Measurements from ENCODE around the gene CWC15.
A peak's percentile ranks its signal among the peaks of the same experiment; 100 is the strongest.
"Not testable (repeated sequence)": the region's sequence is repeated elsewhere in the genome, so short reads cannot be mapped to it uniquely, and the experiment has no call there.

CWC15 gene

DNA sequence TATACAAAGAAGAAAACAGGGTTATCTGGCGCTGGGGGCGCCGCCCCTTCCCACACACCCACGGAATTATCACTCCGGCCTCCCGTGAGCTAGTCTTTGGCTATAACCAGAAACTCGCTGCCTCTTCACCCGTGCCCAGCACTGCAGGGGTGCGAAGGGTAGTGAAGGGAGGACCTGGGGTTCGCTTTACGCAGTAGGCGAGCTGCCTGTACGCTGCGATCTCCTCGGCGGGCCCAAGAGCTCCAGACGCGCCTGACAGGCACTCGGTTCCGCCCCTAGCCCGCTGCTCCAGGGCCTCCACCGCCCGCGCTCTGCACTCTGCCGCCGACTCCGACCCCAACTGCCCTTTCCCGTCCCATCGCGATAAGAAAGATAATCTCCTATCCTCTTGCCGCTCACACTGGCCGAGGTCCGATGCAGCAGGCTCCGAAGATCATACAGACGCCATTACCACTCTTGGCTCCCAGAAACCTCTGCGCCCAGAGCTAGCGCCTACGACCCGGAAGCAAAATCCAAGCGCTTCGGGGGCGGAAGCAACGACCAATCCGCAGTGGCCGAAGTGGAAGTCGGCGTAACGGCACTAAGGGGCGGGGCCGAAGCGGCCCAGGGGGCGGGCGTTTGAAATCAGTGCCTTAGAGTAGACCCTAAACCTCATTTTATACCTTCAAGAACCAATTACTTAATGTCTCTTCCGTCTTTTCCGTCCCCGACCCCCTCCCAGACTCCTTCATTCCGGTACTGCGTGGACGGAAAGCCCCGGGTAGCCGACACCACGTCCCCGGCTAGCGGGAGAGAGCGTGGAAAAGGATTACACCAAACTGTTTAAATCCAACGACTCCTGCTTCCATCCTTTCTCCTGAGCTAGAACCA lies at the start of gene CWC15, which contains the start of gene KDM4D:
CWC15 (minus strand) TSS at position 458 of the 870 bp plus-strand sequence. CDS start 1,371 bp downstream, outside the sequence.
KDM4D (plus strand) TSS at position 611 of the 870 bp plus-strand sequence. CDS start 23,664 bp downstream, outside the sequence.
- Histone ChIP-seq H3K36me3 (ENCODE audit: control insufficient read depth in 1 of 2, insufficient read depth in 2 of 2, low read length in 2 of 2) (peaks cover 30 to 35% of the 10 kb centered on the region in 2 donors), H3K27ac (ENCODE audit: low read length) (peak within 1 kb of the TSS; percentile 91), H3K4me1 (ENCODE audit: control insufficient read depth in 1 of 2, insufficient read depth in 2 of 2, low read length in 2 of 2) (peaks cover 6 to 17% of the 10 kb centered on the region in 2 donors), H3K9me3 (ENCODE audit: control insufficient read depth in 1 of 2, low read length in 2 of 2) (no peaks in the 10 kb centered on the region), H3K27me3 (ENCODE audit: low read depth, low read length) (no peaks in the 10 kb centered on the region), H3K4me3 (ENCODE audit: low read depth in 1 of 2, low read length in 2 of 2) (peak within 1 kb of the TSS; percentile 90 to 100)

DNA sequence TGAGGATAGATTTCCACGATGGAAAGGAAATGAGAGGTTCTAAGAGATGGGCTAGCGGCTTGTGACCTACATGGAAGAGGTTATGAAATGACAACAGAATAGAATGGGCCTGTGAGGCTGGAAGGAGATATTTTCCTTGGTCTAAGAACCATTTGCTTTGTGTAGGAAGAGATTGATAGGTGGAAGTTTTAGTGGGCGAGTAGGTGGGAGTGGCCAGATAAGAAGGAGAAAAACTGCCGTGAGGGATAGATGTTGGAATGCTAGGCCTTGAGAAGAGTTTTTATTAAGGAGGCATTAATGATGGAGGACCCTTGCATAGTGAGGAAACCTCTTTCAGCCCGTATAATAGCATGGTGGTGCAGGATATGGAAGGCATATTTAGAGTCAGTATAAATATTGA lies 48.1 kb upstream of the CWC15 start:
- not testable (repeated sequence) for H3K4me1 ChIP-seq (ENCODE audit: control insufficient read depth in 1 of 2, insufficient read depth in 2 of 2, low read length in 2 of 2); H3K27ac ChIP-seq (ENCODE audit: low read length); H3K27me3 ChIP-seq (ENCODE audit: low read depth, low read length); H3K4me3 ChIP-seq (ENCODE audit: low read depth in 1 of 2, low read length in 2 of 2); H3K9me3 ChIP-seq (ENCODE audit: control insufficient read depth in 1 of 2, low read length in 2 of 2); H3K36me3 ChIP-seq (ENCODE audit: control insufficient read depth in 1 of 2, insufficient read depth in 2 of 2, low read length in 2 of 2)

DNA sequence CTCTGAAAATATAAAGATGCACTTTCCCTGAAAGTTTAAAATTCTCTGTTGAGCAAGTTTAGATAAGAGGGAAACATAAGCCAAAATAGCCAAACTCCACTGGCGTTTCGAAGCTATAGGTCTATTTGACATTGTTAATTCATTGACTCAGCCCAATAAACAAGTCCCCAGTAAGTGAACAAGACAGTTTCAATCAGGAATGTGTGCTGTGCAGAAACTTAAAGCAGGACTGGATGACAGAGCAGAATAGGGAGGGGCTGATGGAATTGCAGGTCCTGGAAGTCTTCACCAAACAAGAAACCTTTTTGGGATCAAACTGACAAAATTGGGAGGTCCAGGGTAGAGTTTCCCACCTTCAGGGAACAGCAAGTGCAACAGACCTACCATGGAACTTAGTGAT lies 42.8 kb upstream of the CWC15 start:
- Histone ChIP-seq H3K4me3 (ENCODE audit: low read depth in 1 of 2, low read length in 2 of 2) (no peak overlapping the region), H3K27me3 (ENCODE audit: low read depth, low read length) (no peaks in the 10 kb centered on the region), H3K36me3 (ENCODE audit: control insufficient read depth in 1 of 2, insufficient read depth in 2 of 2, low read length in 2 of 2) (no peaks in the 10 kb centered on the region), H3K27ac (ENCODE audit: low read length) (no peak overlapping the region), H3K4me1 (ENCODE audit: control insufficient read depth in 1 of 2, insufficient read depth in 2 of 2, low read length in 2 of 2) (no peaks in the 10 kb centered on the region), H3K9me3 (ENCODE audit: control insufficient read depth in 1 of 2, low read length in 2 of 2) (no peaks in the 10 kb centered on the region)

DNA sequence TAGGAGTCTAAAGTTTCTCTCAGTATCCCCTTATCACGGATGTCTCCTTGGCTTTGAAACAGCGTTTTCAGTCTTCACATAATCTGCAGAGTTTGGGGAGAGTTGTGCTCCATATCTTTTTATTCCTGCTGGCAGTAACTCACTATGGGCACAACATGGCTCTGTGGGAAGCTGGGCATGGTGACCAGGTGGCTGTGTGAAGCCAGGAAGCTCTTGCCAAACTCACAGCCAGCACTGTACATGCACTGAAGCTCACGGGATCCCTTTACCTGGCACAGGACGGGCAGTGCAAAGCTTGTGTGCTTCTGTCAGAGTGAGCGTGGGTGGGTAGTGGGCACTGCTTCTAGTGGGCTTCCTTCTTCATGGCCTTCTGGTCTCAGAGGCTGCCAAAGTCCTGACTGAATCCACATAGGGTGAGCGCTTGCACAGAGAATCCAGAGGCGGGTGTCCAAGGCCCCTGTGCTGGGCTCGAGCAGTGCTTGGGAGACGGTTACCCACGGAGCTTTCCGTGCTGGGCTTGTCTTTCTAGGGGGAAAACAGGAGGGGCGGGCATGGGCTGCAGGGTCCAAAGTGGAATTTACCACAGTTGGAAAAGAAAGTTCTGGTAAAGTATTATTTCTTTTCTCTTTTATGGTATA lies 40.9 kb upstream of the CWC15 start:
- no peaks in the 10 kb centered on the region for H3K27me3 ChIP-seq (ENCODE audit: low read depth, low read length)
- H3K36me3 ChIP-seq (ENCODE audit: control insufficient read depth in 1 of 2, insufficient read depth in 2 of 2, low read length in 2 of 2), result no peaks in the 10 kb centered on the region
- H3K4me3 ChIP-seq (ENCODE audit: low read depth in 1 of 2, low read length in 2 of 2), result no peak overlapping the region
- no peak overlapping the region for H3K27ac ChIP-seq (ENCODE audit: low read length)
- H3K9me3 ChIP-seq (ENCODE audit: control insufficient read depth in 1 of 2, low read length in 2 of 2), result no peaks in the 10 kb centered on the region
- no peaks in the 10 kb centered on the region for H3K4me1 ChIP-seq (ENCODE audit: control insufficient read depth in 1 of 2, insufficient read depth in 2 of 2, low read length in 2 of 2)

DNA sequence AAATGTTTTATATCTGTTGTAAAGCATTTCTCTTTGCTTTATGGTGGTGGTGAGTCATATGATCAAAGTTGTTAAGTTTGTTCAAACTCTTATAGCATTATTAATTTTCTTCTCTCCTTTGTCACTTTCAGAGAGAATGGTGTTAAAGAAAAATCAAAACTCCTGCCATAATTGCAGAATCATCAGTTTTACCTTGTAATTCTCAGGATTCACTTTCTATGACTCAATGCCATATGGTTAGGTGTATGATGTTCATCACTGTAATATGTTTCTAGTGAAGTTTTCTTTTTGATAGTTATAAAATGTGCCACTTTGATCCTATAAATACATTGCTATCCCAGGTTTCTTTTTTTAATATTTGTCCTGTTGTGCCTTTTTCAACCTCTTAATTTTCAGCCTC lies 38.0 kb upstream of the CWC15 start:
- Histone ChIP-seq H3K4me3 (ENCODE audit: low read depth in 1 of 2, low read length in 2 of 2) (no peak overlapping the region), H3K27me3 (ENCODE audit: low read depth, low read length) (no peaks in the 10 kb centered on the region), H3K36me3 (ENCODE audit: control insufficient read depth in 1 of 2, insufficient read depth in 2 of 2, low read length in 2 of 2) (no peaks in the 10 kb centered on the region), H3K4me1 (ENCODE audit: control insufficient read depth in 1 of 2, insufficient read depth in 2 of 2, low read length in 2 of 2) (no peaks in the 10 kb centered on the region), H3K27ac (ENCODE audit: low read length) (no peak overlapping the region), H3K9me3 (ENCODE audit: control insufficient read depth in 1 of 2, low read length in 2 of 2) (no peaks in the 10 kb centered on the region)

DNA sequence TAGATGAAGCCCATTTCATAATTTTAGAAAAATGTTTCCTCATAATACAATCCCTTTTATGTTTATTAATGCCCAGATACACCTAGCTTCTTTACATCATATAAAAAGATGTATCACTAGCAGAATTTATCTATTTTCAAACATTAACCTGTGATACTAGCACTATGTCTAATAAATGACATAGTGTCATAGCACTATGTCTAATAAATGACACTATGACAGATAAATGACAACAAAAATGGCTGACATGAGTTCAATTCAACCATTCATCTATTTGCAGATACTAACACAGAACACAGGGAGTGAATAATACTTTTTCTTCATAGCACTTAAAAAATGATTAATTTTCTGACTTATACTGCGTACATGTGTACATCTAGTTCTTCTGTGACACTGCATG lies 32.3 kb upstream of the CWC15 start:
- Histone ChIP-seq H3K36me3 (ENCODE audit: control insufficient read depth in 1 of 2, insufficient read depth in 2 of 2, low read length in 2 of 2) (no peaks in the 10 kb centered on the region), H3K4me1 (ENCODE audit: control insufficient read depth in 1 of 2, insufficient read depth in 2 of 2, low read length in 2 of 2) (no peaks in the 10 kb centered on the region), H3K27ac (ENCODE audit: low read length) (no peak overlapping the region), H3K4me3 (ENCODE audit: low read depth in 1 of 2, low read length in 2 of 2) (no peak overlapping the region), H3K9me3 (ENCODE audit: control insufficient read depth in 1 of 2, low read length in 2 of 2) (no peaks in the 10 kb centered on the region), H3K27me3 (ENCODE audit: low read depth, low read length) (no peaks in the 10 kb centered on the region)

DNA sequence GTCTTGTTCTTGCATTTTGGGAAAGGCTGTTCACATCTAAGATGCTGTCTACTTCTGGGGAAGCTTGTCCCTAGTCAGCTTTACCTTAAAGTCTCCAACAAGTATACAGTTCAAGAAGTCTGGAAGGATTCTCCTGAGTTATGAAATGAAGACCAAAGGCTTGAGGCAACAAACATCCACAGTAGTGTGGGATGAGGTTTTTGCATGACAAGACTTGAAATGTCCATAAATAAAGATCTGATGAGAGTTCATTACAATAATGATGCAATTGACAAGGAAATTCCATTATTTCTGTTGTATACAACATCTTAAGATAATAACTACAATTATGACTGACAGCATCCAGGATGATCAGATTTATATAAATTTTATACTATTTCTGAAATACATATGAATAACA lies 30.4 kb upstream of the CWC15 start:
- Histone ChIP-seq H3K4me1 (ENCODE audit: control insufficient read depth in 1 of 2, insufficient read depth in 2 of 2, low read length in 2 of 2) (no peaks in the 10 kb centered on the region), H3K27me3 (ENCODE audit: low read depth, low read length) (no peaks in the 10 kb centered on the region), H3K4me3 (ENCODE audit: low read depth in 1 of 2, low read length in 2 of 2) (no peak overlapping the region), H3K27ac (ENCODE audit: low read length) (no peak overlapping the region), H3K9me3 (ENCODE audit: control insufficient read depth in 1 of 2, low read length in 2 of 2) (no peaks in the 10 kb centered on the region), H3K36me3 (ENCODE audit: control insufficient read depth in 1 of 2, insufficient read depth in 2 of 2, low read length in 2 of 2) (no peaks in the 10 kb centered on the region)

DNA sequence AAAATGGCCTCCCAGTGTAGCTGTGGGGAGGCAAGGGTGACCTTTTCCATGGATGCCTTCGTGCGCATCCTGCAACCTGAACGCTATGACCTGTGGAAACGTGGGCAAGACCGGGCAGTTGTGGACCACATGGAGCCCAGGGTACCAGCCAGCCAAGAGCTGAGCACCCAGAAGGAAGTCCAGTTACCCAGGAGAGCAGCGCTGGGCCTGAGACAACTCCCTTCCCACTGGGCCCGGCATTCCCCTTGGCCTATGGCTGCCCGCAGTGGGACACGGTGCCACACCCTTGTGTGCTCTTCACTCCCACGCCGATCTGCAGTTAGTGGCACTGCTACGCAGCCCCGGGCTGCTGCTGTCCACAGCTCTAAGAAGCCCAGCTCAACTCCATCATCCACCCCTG lies 24.9 kb upstream of the CWC15 start:
- peaks cover 0 to 11% of the 10 kb centered on the region in 2 donors for H3K36me3 ChIP-seq (ENCODE audit: control insufficient read depth in 1 of 2, insufficient read depth in 2 of 2, low read length in 2 of 2)

DNA sequence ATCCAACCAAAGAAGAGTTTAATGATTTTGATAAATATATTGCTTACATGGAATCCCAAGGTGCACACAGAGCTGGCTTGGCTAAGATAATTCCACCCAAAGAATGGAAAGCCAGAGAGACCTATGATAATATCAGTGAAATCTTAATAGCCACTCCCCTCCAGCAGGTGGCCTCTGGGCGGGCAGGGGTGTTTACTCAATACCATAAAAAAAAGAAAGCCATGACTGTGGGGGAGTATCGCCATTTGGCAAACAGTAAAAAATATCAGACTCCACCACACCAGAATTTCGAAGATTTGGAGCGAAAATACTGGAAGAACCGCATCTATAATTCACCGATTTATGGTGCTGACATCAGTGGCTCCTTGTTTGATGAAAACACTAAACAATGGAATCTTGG lies 24.1 kb upstream of the CWC15 start:
- H3K27me3 ChIP-seq (ENCODE audit: low read depth, low read length), result no peaks in the 10 kb centered on the region
- peaks cover 0 to 11% of the 10 kb centered on the region in 2 donors for H3K36me3 ChIP-seq (ENCODE audit: control insufficient read depth in 1 of 2, insufficient read depth in 2 of 2, low read length in 2 of 2)
- no peaks in the 10 kb centered on the region for H3K9me3 ChIP-seq (ENCODE audit: control insufficient read depth in 1 of 2, low read length in 2 of 2)
- H3K4me3 ChIP-seq (ENCODE audit: low read depth in 1 of 2, low read length in 2 of 2), result no peak overlapping the region
- H3K27ac ChIP-seq (ENCODE audit: low read length), result no peak overlapping the region
- H3K4me1 ChIP-seq (ENCODE audit: control insufficient read depth in 1 of 2, insufficient read depth in 2 of 2, low read length in 2 of 2), result no peaks in the 10 kb centered on the region

More for the DNA sequence above, 24.9 kb upstream of the CWC15 start:
- Histone ChIP-seq H3K27ac (ENCODE audit: low read length) (no peak overlapping the region), H3K4me3 (ENCODE audit: low read depth in 1 of 2, low read length in 2 of 2) (no peak overlapping the region), H3K9me3 (ENCODE audit: control insufficient read depth in 1 of 2, low read length in 2 of 2) (no peaks in the 10 kb centered on the region), H3K27me3 (ENCODE audit: low read depth, low read length) (no peaks in the 10 kb centered on the region), H3K4me1 (ENCODE audit: control insufficient read depth in 1 of 2, insufficient read depth in 2 of 2, low read length in 2 of 2) (no peaks in the 10 kb centered on the region)

DNA sequence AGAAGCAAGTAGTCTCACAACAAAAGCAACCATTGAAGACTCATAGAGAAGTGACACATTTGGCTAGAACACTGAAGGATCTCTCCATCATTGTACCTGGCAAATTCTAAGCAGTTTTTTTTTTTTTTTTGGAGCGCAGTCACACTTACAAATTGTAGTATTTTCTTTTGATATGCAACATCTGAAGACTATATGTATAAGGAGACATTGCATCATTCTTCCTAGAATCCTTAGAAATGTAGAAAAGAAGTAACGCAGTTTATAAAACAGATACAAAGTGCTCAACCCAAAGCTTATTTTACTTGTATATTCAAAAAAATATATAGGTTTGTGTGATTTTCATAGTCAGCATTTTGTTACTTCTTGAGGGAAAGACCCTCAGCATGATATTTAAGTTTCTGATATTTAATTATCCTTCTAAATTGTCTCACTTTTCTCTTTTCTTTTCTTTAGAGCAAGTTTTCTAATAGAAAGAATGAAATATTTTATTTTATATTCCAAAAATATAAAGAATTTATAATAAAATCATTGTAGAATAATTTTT lies 20.1 kb upstream of the CWC15 start:
- Histone ChIP-seq H3K27me3 (ENCODE audit: low read depth, low read length) (no peaks in the 10 kb centered on the region), H3K9me3 (ENCODE audit: control insufficient read depth in 1 of 2, low read length in 2 of 2) (no peaks in the 10 kb centered on the region), H3K27ac (ENCODE audit: low read length) (no peak overlapping the region), H3K4me1 (ENCODE audit: control insufficient read depth in 1 of 2, insufficient read depth in 2 of 2, low read length in 2 of 2) (no peaks in the 10 kb centered on the region), H3K36me3 (ENCODE audit: control insufficient read depth in 1 of 2, insufficient read depth in 2 of 2, low read length in 2 of 2) (peaks cover 0 to 9% of the 10 kb centered on the region in 2 donors), H3K4me3 (ENCODE audit: low read depth in 1 of 2, low read length in 2 of 2) (no peak overlapping the region)

DNA sequence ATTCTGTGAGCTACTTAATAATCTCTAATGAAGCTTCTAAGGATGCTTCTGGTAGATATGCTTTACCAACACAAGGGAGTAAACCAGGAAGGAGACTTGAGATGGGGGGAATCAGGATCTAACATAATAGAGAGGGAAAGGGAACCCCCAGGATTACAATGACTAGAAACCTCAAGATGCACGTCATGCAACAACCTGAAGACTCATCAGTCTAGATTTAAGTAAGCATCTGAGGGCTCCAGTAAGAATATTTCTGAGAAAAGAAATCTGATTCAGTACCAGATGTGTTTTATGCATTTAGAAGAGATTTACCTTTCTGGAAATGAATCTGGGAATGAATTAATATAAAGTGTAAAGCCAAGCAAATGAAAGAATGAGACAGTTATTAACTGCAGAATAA lies 15.4 kb upstream of the CWC15 start:
- H3K4me3 ChIP-seq (ENCODE audit: low read depth in 1 of 2, low read length in 2 of 2), result no peak overlapping the region
- no peaks in the 10 kb centered on the region for H3K27me3 ChIP-seq (ENCODE audit: low read depth, low read length)
- H3K4me1 ChIP-seq (ENCODE audit: control insufficient read depth in 1 of 2, insufficient read depth in 2 of 2, low read length in 2 of 2), result no peaks in the 10 kb centered on the region
- no peaks in the 10 kb centered on the region for H3K36me3 ChIP-seq (ENCODE audit: control insufficient read depth in 1 of 2, insufficient read depth in 2 of 2, low read length in 2 of 2)
- H3K9me3 ChIP-seq (ENCODE audit: control insufficient read depth in 1 of 2, low read length in 2 of 2), result no peaks in the 10 kb centered on the region
- H3K27ac ChIP-seq (ENCODE audit: low read length), result no peak overlapping the region

Measured in muscle layer of duodenum (tissue), 2 donors.